NCI-H1105 treated with DMSO at 0.1 percent for 48 hours (cell line): ENCODE results near the gene TMEM219.

ENCODE experiments used
- DNase-seq: peaks from one replicate; lab custom pipeline; 2025; lab: John Stamatoyannopoulos, UW

The TMEM219 gene

DNA sequence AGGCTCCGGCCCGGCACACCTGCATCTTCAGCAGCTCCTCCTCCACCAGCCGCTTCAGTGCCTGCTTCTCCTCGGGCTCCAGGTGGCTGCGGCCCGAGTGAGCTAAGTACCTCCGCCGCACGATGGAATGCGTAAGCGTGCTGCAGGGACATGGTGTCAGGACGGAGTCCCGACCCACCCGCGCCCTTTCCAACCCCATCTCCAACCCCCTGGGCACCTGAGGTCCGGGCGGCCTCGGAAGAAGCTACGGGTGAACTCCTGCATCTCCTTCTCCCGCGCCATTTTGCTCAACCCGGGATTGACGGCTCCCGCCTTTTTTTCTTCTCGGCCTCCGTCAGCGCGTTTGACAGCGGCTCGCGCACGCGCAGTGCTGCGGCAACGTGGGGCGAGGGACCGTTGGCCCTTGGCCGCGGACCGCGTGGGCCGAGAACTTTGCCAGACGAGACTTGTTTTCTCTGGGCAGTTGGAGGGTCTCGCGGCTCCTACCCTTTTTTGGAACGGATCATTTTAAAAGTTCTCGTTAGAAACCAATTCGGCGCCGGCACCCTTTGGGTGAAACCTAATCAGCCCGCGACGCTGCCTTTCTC, 33.5 kb downstream of the TMEM219 start, which contains the start of gene HIRIP3:
TSS of gene HIRIP3 (minus strand) at position 294 of the 587 bp plus-strand sequence. CDS start at position 282, 12 bp downstream.
- peak; percentile 79 for DNase-seq

DNA sequence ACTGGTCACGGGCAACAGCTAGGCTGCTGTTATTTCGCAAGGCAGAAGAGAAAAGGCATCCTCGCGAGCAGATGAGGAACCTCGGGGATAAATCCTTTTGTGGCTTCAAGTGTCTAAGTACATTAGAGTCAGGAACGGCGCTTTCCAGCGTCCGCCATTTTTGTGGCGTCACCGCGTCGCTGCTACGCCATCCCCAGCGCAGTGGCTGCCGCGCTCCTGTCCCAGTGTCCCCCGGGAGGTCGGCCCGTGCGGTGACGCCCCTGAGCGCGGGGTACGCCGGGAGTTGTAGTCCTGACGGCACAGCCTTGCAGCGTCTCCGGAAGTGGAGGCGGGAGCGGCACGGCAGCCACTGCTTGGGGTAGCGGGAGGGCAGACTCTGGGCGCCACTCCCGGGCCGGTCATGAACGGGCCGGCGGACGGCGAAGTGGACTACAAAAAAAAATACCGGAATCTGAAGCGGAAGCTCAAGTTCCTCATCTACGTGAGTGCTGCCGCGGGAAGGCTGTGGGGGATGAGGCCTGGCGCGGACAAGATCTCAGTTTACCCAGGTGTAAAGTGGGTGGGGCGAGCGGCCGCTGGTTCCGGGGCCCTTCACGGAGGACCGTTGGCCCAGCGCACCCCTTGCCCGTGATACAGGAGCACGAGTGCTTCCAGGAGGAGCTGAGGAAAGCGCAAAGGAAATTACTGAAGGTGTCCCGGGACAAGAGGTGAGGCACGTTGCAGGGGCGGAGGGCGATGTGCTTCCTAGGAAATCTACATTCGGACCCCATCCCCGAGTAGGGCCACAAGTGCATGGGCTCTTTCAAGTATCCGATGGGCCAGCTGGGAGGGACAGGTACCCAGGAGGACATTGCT, 34.3 kb downstream of the TMEM219 start, which contains the start of gene INO80E:
TSS of gene INO80E (plus strand) at position 331 of the 855 bp plus-strand sequence. CDS start at position 401, 70 bp downstream.
- DNase-seq, result peak; percentile 94

DNA sequence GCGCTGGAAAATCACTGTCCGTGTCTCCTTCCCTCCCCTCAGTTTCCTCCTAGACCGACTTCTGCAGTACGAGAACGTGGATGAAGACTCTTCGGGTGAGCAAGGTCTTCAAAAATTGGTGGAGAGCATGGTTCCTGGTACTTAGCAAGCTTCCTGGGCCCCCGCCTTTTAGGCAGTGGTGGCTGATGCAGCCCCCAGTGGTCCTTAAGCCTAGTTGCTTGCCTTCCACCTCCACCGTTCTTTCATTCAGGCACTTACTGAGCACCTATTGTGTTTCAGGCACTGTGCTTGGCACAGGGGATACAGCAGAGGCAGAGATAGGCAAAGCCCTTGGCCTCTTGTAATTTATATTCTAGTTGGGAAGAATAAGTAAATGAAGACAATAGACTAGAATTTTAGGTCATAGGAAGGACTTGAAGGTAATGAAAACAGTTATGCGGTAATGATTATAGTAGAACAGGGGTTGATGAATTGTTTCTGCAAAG, 34.9 kb downstream of the TMEM219 start:
- DNase-seq, result no peak

DNA sequence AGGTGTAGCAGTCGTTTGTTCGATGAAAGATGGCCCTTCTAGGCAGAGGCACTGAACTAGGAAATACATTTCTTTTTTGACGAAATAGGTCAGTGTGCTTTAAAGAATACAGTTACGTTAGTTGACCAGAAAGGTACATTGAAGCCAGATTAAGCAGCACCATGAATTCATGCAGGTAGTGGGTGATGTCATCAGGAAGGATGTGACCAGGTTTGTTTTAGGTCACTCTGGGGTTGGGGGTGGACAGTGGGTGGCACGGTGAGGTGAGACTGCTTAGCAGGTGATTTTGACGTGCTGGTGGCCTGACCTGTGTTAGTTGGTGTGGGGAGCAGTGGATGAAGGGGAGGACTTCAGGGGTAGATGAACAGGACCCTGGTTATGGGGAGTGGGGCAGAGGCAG, 37.7 kb downstream of the TMEM219 start:
- no peak for DNase-seq

DNA sequence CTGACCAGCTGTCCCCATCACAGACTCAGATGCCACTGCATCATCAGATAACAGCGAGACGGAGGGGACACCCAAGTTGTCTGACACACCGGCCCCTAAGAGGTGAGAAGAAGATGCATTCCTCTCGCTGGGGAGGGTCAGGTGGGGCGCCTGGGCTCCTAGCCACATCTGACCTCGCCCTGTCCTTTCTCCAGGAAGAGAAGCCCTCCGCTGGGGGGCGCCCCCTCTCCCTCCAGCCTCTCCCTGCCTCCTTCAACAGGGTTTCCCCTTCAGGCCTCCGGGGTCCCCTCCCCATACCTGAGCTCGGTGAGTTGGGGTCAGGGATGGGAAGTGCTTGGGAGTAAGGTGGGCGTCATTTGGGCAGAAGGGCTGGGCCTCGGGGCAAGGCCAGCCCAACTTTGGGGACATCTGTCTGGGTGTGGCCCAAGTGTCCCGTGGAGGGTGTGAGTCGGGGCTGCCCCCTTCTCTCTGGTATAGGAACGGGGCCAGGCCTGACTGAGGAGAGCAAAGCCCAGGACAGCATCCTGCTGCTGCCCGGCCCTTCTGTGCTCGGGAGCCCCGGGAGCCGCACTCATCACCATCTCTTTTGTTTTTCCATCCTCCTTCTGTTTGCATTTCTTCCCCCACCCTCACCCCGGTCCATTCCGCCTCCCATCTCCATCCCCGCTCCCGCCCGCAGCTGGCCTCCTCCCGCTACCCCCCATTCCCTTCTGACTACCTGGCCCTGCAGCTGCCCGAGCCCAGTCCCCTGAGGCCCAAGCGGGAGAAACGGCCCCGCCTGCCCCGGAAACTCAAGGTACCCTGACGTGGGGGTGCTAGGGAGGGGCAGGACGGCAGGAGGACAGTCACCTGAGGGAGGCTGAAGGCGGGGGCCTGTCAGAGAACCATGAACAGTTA, 39.1 kb downstream of the TMEM219 start:
- no peak for DNase-seq

DNA sequence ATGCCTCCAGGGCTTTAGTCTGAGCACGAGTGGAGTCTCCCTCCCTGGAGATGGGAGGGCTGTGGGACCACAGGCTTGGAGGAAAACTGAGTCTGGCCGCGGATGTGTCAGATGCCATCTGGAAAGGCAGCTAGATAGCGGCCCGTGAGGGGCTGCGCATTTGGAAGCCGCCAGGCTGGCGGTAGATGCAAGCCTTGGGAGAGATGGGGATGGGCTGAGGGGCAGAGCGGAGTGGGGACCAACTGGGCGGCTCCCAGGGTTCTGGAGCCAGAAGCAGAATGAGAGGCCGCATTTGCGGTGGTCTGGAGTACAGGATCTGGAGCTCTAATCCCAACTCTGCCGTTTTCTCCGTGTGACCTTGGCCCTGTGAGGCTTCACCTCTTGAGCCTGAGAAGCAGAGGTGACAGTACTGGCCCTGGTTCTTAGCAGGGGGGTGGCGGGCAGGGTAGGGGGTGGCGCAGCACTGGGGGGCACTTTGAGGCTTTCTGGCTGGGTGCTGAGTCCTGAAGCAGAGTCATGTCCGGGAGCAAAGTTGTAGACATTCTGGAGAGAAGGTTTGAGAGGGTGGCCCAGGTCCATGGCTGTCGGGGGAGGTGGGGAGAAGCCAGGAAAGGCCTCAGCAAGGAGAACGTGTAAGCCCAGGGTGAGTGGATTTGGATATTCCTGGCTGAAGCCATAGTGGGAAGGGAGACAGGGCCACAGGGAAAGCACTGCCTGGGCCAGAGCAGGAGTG, 40.9 kb downstream of the TMEM219 start:
- no peak for DNase-seq

DNA sequence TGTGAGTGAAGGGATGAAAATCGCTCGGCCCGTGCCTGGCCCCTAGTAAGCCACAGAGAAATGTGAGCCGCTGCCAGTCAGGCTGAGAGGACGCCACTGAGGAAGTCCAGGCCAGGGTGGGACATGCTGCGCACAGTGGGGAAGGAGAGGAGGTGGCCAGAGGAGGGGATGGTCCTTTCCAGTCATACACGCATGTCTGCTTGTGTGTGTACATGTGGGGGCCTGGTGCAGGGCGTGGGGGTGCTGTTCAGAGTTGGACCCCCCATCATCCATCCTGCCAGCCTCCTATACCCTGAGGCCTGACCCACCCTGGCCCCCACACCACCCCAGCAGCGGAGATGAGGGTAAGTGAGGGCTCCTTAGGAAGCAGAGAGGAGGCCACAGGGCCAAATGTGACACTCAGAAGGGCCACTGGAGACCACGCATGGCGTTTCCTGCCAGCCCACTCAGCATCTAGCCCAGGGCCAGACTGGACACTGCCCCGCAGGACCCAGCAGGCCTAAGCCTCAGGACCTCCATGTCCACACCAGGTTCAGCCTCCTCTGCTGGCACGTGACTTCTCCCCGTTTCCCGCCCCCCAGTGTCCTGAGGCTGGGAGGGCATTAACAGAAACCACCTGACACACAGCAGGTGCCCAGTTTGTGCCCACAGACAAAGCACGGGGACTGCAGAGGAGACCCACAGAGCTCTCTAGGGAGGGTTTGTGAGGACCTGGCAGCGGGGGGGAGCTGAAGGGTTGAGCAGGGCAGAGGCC, 42.0 kb downstream of the TMEM219 start:
- peak; percentile 62 for DNase-seq

DNA sequence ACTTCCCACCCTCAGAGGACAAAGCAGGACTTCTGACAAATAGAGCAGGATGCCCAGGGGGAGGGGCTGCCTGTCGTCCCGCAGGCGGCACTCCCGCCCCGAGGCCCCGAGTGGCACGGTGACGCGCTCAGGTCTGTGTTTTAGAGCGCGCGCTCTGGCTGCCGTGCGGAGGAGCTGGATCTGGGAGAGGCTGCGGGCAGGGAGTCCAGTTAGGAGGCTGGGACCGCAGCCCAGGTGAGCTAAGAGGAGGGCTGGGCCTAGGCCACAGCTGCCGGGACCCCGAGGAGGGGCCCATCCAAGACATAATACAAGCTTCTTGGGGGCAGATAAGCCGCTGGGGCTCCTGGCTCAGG, 42.5 kb downstream of the TMEM219 start:
- DNase-seq, result peak; percentile 69

DNA sequence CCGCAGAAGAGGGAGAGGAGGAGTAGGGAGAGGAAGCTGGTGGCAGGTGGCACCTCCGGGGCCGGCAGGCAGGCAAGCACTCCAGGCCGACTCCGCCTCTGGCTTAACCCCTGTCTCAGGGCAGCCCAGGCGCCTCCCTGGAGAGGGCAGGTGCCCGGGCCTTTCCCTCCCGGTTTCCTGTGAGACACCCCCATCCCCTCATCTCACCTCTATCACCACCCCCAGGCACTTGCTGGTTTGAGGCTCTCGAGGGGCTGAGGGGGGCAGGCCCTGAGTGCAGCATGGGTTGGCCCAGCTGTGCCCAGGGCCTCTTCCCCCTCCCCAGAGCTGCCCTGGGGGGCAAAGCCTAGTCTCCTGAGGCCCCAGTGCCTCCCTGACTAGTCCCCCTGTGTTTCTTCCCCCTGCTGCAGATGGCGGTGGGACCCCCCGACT, 42.9 kb downstream of the TMEM219 start:
- peak; percentile 69 for DNase-seq

DNA sequence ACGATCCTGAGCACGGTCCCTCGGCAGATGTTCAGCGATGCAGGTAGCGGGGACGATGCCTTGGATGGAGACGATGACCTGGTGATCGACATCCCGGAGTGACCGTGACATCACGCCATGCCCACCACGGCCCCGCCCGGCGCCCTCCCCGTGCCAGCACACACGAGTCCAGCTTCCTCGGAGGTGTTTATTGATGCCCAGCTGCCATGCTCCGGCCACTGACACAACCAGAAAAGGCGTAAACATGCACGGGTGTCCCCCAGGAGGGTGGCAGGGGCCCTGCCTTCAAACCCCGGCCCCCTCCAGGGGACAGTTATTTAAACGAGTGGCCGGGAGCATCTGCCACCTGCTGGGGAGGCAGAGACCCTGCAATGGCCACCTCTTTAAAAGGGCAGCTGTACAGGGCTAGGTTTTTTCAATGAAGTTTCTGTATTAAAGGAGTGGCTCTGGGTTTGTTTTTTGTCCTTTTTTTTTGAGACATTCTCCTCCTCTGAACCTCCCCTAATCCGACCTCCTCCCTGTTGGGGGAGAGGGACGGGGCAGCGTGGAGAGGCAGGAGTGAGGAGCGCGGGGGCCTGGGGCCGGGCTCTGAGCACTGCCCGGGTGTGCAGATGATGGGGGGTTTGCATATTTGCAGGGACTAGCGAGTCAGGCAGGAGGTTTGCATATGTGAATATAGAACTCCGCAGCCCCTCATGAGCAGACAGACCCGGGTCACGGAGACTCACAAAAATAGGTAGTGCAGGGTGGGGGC, 43.6 kb downstream of the TMEM219 start:
- DNase-seq, result peak; percentile 53

DNA sequence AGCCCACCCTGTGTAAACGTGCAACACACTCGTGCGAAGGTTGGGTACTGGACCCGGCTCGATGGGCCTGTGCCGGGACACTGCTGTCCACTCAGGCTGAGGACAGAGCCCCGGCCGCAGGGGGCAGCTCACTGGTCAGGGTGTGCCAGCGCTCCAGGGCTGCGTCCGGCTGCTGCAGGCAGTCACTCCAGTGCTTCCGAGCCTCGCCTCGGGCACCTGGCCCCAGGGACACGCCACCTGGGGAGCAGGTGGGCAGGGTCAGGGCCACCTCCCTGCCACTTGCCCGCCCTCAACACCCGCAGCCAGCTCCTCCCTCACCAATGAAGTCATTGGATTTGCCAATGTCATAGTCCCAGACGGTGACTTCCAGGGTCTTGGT, 44.2 kb downstream of the TMEM219 start:
- DNase-seq, result no peak

DNA sequence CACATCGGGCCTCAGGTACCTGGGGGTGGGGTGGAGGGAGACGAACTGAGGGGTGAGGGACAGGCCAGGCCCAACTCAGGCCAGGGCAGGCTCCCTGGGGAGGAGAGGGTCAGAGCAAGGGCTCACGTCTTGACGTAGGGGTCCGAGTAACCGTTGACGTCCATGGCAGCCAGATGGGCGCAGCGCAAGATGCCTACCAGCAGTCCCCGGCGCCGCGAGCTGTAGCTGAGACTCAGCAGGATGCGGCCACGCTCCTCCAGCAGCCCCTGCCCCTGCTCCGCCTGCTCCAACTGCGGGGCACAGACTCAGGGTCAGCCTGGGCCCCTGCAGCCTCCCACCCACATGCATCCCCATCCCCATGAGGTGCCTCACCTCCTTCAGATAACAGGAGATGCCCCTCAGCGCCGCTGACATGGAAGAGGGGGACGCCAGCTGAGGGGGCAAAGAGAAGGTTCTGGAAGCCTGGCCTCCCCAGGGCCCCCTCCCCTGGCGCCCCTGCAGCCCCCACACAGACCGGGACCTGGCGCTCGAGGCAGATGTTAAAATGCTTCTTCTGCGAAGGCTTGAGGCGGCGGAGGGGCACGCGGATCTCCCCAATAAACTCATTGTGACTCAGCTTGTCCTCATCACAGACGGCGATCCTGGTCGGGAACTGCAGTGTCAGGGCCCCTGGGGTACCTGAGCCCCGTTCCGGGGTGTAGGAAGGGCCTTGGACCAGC, 44.9 kb downstream of the TMEM219 start:
- no peak for DNase-seq

DNA sequence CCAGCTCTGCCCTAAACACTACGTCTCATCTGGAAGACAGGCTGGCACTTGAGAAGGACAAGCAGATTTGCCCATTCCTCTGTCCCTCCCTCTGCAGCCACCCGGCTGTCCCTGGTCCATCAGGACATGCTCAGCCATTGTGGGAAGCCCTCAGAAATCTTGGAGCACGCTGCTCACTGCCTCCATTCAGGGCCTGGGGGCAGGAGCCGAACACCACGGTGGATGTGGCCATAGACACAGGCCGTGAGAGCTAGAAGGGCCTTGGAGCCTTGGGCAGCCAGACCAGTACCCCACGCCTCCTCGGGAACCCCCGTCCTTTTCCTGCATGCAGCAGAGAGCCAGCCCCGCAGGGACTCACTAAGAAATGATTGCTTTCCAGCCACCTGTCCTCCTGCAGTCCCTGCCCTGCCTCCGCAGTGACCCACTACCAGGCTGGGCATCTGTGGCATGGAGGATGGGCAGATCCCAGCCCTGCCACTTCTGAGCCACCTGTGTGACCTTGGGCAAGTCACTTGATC, 45.6 kb downstream of the TMEM219 start:
- DNase-seq, result no peak

DNA sequence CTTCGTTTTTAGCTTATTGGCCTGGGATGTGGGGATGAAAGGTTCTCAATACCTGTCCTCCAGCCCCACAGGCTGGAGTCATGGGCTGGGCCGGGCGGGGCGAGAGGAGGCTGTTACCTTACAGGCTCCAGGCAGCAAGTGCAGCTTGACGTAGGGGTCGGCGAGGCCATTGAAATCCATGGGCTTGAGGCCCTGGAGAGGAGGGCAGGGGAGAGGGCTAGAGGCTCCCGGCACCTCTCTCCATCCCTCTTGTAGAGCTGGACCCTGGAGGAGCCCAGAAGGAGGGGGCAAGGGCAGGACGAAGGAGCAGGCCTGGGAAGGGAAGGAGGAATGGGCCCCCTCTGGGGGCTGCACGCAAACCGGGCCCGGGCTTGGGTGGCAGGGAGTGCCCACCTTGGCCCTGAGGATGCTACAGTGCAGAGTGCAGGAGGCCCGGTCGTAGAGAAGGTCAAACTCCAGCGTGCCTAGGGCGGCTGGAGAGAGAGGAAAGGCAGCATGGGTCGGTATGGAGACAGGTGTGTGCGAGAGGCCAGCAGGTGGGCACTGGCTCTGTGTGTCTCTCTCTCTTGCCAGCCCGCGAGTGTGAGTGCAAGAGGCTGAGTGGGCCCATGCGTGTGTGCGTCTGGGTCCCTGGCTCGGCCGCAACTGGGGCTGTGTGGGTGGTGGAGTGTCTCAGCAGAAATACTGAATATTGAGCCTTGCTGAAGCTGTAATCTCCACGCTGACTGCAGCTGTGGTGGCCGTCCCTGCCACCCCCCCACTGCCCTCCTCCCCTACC, 47.4 kb downstream of the TMEM219 start:
- DNase-seq, result no peak

DNA sequence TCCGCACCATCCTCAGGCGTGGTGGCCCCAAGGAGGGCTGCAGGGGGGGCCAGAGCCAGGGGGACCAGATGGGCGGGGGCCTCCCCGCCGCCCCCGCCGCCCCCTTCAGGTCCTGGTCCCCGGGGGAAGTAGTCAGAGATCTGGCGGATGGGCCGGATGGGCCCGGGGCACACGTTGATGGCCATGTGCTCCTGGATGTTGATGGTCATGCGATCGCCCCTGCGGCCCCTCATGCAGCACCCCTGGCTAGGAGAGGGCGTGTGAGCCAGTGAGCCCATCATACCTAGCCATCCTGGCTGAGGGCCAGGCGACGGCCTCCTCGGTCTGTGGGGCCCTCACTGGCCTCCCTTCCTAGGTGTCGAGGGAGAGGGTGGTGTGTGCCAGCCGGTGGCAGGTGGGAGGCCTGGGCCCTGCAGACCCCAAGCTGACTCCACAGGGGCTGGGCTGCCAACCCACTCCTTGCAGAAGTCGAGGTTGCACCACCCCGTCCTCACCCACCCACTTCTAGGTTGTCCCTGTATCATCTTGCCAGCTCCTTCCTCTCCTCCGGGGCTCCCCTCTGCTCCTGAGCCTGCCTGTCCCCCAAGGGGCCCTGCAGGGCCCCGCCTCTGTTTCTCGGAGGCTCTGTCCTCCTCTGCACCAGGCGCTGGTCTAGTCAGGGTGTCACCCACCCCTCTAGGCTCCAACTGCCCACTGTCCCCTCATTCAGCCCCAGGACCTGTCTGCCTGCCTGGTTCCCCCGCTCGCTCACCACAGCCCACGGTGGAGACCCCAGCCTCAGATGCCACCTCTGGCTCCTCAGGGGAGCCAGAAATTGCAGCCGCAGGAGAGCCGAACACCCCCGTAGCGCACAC, 48.3 kb downstream of the TMEM219 start:
- DNase-seq, result no peak

DNA sequence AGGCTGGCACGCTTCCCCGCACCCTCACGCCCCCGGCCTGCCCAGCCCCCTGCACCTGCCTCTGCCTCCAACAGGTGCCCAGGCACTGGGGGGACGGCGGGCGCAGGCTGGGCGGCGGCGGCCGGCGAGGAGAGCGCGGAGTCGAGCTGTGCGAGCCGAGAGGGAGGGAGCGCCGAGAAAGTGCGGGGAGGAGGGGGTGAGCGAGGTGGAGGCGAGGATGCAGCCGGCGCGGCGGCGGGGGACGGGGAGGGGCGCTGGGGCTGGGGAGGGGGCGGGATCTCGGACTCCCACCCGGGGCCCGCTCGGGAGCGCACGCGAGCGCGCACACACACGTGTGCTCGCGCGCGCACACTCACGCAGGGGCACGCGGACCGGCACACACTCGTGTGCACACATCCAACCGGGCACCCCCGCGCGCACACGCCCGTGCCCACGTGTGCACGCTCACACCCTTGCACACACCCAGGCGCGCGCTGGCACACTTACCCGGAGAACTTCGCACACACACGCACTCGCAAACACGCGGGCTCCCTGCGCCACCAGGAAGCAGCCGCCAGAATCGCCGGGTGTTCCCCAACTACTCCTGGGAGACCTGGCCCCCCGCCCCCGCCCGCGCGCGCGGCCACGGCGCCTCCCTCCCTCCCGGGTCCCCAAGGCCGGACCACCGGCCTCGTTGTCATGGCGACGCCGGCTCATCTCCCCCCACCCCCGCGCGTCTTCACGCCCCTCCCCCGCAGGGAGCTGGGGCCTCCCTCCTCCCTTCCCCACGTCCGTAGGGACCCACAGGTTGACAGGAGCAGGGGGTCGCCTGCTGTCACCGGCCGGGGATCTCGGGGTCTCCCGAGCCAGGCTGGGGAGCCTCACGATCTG, 49.2 kb downstream of the TMEM219 start, which contains the start of gene DOC2A:
TSS of gene DOC2A (minus strand) at position 184 of the 870 bp plus-strand sequence. CDS start 805 bp downstream, outside the sequence.
- peak; percentile 40 for DNase-seq
